Mucosa of descending colon (tissue), 3 donors: ENCODE results near the gene TMSB10. TPM values are rescaled to one million over a fixed set of nuclear protein-coding genes. Genes with fewer than 3 reads are reported as not detected.
A peak's percentile ranks its signal among the peaks of the same experiment; 100 is the strongest.

Source experiments
- ATAC-seq: fragments of 200-7000 bp; cut with Tn5 transposase; one replicate; pipeline ENCODE4 v1.9.1; 2020; ENCODE audit warnings: mild to moderate bottlenecking, moderate library complexity
- DNase-seq, 3 donors: peaks; one replicate each; pipeline ENCODE4 v3.0.0-alpha.2; 2020
- H3K36me3 ChIP-seq: fragments of 200-600 bp; one replicate; pipeline ENCODE4 v1.8.0; 2021; ENCODE audit warnings: low read depth, mild to moderate bottlenecking
- H3K4me1 ChIP-seq: fragments of 200-600 bp; one replicate; pipeline ENCODE4 v1.8.0; 2021; ENCODE audit warnings: low read depth, mild to moderate bottlenecking
- H3K4me3 ChIP-seq: fragments of 200-600 bp; one replicate; pipeline ENCODE4 v1.8.0; 2021; ENCODE audit warnings: mild to moderate bottlenecking
- H3K9me3 ChIP-seq: fragments of 200-600 bp; one replicate; pipeline ENCODE4 v1.8.0; 2021; ENCODE audit warnings: mild to moderate bottlenecking
- intact Hi-C, 2 donors: fragments of 100-400 bp; cut with DNase I in 1 of 2; cut with micrococcal nuclease in 1 of 2; formaldehyde crosslinking; loops; one replicate each; pipeline versions ENCODE4 v1.11.0 to v1.11.1; 2022; cut with DNase I, micrococcal nuclease
- total RNA-seq, 3 donors: library from RNA; stranded (reverse); fragmentation: NEBNext Ultra II Directional in 2 of 3; extraction: Animal tissue kit (Norgen Biotek cat#: 25700) in 2 of 3; gene quantifications; one replicate each; pipeline versions ENCODE4 v1.2.1 to v1.2.4, GENCODE V29; 2021 to 2023
- TF ChIP-seq, protein P1 (sequence below): fragments of 200-600 bp; IDR thresholded peaks from one replicate; pipeline ENCODE4 v1.8.0; 2022; ENCODE audit warnings: antibody characterized with exemption, mild to moderate bottlenecking
- donor health status: DM: no; HTN: no; CAD: no; lungs with moderate emphysema.
- donor health status: DM: no; HTN: no; CAD: no.
- donor health status: DM: no; HTN: yes; CAD: no.

The TMSB10 gene
- total RNA-seq, 3 donors from 2014 or later, result 798 to 2,724 (median 1,605) TPM

DNA sequence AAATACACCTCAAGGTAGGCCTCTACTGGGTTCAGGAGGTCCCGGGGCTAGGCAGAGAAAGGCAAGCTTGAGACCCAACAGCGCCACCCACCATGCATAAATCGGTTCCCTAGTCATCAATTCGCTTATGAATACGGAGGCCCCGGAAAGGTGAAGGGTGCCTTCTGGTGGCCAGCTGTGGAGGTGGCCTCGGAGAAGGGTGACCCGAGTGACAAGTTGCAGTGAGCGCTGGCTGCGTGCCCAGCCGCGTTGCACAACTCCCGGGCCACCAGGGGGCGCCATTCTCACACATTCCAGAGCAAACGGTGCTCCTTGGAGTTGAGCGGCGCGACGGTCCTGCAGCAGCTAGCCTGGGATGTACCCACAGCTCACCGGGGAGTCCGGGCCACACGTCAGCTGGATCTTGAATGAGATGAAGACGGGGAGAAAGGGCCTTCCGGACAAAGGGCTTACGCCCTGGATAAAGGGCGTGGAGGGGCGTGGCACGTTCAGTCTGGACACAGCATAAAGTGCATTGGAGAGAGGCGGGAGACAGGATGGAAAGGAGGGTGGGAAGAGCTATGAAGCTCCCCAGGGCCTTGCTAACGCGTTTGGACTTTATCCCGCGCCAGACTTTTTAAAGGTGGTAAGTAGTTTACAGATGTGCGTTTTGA lies 20.4 kb downstream of the TMSB10 start:
- peak; percentile 91 for ATAC-seq
- TF ChIP-seq, protein P1, sequence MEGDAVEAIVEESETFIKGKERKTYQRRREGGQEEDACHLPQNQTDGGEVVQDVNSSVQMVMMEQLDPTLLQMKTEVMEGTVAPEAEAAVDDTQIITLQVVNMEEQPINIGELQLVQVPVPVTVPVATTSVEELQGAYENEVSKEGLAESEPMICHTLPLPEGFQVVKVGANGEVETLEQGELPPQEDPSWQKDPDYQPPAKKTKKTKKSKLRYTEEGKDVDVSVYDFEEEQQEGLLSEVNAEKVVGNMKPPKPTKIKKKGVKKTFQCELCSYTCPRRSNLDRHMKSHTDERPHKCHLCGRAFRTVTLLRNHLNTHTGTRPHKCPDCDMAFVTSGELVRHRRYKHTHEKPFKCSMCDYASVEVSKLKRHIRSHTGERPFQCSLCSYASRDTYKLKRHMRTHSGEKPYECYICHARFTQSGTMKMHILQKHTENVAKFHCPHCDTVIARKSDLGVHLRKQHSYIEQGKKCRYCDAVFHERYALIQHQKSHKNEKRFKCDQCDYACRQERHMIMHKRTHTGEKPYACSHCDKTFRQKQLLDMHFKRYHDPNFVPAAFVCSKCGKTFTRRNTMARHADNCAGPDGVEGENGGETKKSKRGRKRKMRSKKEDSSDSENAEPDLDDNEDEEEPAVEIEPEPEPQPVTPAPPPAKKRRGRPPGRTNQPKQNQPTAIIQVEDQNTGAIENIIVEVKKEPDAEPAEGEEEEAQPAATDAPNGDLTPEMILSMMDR, result peak; percentile 97
- Histone ChIP-seq H3K4me3 (no peak overlapping the region), H3K9me3 (no peaks in the 10 kb centered on the region), H3K4me1 (peaks cover 30% of the 10 kb centered on the region), H3K36me3 (no peaks in the 10 kb centered on the region)
- DNase-seq, result peak; percentile 98 to 100 (median 100)
- intact Hi-C loops, result loop anchor here in 1 of 2 donors (5.0 kb wide), 1 partner anchor 429 kb away; no protein-coding TSS in a partner anchor

DNA sequence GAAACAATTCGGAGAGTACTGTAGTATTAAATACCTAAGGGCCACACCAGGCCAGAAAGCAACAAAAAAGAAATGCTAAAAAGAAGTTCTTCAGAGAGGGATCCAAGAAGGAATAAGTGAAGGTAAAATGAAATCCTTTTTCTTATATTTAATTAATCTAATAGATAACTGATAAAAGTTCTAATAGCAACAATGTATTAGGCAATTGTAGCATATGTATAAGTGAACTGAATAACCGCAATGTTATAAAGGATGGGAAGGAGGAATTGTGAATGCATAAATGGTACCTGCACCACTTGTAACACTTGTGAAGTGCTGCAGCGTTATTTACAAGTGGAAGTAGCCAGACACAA lies 21.8 kb downstream of the TMSB10 start:
- Histone ChIP-seq H3K9me3 (no peaks in the 10 kb centered on the region), H3K4me3 (no peak overlapping the region), H3K36me3 (no peaks in the 10 kb centered on the region), H3K4me1 (peaks cover 30% of the 10 kb centered on the region)
- DNase-seq (no peak), ATAC-seq (no peak)
- intact Hi-C loops, result loop anchor here in 1 of 2 donors (5.0 kb wide), 1 partner anchor 430 kb away; no protein-coding TSS in a partner anchor
- TF ChIP-seq, protein P1, result no peak

DNA sequence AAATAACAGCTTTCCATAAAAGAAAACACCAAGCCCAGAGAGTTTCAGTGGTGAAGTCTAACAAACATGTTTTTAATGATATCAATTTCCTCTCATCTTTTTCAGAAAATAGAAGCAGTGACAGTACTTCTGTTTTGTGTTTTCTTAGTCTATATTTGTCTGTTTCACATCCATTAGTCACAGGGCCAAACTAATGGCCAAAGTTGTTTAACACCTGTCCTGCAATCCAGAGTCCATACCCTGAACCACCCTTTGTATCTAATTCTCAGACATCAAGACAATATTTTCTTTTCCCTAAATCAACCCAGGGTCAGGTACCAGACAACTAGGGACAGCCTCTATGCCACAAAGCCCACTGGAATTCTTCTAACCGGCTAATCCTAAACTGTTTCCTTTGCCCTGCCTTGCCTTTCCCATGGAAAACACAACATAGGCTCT lies 25.9 kb downstream of the TMSB10 start:
- TF ChIP-seq, protein P1, result no peak
- H3K9me3 ChIP-seq, result no peaks in the 10 kb centered on the region
- no peak for ATAC-seq
- H3K4me1 ChIP-seq, result peaks cover 3% of the 10 kb centered on the region
- H3K4me3 ChIP-seq, result no peak overlapping the region
- H3K36me3 ChIP-seq, result no peaks in the 10 kb centered on the region
- no peak for DNase-seq
- intact Hi-C loops, result no loop called here

DNA sequence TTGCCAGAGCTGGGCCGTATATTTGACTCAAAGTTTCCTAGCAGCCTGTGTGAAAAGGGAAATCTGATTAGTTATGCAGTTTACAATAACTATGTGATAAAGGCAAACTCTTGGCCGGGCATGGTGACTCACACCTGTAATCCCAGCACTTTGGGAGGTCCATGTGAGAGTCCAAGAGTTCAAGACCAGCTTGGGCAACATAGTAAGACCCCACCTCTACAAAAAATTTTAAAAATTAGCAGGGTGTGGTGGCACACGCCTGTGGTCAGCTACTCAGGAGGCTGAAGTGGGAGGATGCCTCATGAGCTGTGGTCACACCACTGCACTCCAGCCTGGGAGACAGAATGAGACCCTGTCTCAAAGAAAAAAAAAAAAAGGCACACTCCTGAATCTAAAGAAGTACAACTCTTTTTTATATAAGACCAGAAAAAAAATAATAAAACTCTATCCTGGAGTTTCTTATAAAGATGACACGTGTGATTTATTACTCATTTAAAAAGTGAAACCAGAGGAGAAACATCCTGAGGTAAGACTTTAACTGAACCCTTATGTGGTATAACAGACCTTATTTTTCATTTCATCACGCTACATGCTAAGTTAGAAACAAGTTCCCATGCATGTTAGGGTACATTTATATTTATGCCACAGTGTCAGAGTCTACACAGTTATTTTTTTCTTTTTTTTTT lies 32.9 kb downstream of the TMSB10 start:
- intact Hi-C loops, result no loop called here
- TF ChIP-seq, protein P1, result no peak
- Histone ChIP-seq H3K4me1 (peaks cover 10% of the 10 kb centered on the region), H3K9me3 (no peaks in the 10 kb centered on the region), H3K36me3 (no peaks in the 10 kb centered on the region), H3K4me3 (no peak overlapping the region)
- no peak for DNase-seq
- peak; percentile 52 for ATAC-seq

DNA sequence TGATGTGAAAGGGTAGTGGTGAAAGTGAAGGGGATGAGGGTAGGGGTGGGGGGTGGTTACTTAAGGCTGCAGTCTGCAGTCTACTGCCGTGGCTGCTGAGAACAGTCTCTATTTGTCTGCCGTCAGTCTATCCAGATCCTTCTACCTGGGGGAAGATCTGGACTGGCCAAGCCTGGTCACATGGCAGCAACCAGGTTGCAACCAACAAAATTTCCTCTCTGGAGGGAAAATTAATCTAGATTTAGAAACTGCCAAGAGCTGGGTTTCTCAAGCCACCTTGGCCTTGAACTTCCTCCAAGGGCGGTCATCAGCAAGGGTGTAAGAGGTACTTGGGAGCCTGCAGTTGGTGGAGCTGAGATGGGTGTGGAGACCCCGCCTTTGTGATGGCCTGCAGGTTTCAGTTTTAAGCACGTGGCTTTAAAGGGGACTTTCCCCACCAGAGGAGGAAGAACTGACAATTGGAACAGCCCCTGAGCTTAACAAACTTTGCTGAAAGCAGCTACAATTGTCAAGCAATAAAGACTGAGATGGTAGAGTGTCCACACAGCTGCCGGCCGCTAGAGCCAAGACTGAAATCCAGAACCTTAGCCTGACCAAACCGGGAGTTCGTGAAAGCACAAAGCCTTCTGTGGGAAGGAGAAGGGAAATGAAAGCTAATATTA lies 34.1 kb downstream of the TMSB10 start:
- no peaks in the 10 kb centered on the region for H3K9me3 ChIP-seq
- no peaks in the 10 kb centered on the region for H3K36me3 ChIP-seq
- peak; percentile 63 to 79 (median 76) for DNase-seq
- no peak overlapping the region for H3K4me3 ChIP-seq
- TF ChIP-seq, protein P1, result no peak
- intact Hi-C loops, result no loop called here
- peak; percentile 90 for ATAC-seq
- H3K4me1 ChIP-seq, result peaks cover 10% of the 10 kb centered on the region
